ENCODE measurements around the gene ST6GALNAC1. TPM values are rescaled to one million over a fixed set of nuclear protein-coding genes. Genes with fewer than 3 reads are reported as not detected.

The ST6GALNAC1 gene, protein sequence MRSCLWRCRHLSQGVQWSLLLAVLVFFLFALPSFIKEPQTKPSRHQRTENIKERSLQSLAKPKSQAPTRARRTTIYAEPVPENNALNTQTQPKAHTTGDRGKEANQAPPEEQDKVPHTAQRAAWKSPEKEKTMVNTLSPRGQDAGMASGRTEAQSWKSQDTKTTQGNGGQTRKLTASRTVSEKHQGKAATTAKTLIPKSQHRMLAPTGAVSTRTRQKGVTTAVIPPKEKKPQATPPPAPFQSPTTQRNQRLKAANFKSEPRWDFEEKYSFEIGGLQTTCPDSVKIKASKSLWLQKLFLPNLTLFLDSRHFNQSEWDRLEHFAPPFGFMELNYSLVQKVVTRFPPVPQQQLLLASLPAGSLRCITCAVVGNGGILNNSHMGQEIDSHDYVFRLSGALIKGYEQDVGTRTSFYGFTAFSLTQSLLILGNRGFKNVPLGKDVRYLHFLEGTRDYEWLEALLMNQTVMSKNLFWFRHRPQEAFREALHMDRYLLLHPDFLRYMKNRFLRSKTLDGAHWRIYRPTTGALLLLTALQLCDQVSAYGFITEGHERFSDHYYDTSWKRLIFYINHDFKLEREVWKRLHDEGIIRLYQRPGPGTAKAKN
- total RNA-seq = 1 to 10 TPM; 1.8 to 2.5 TPM
- 7.5 TPM for polyA plus RNA-seq (2013, experiment 1 of 2)
- 17.3 TPM for polyA plus RNA-seq (2013, experiment 2 of 2)
- total RNA-seq = 0 to 33.5 (median 7.3) reads per million in 172 experiments

DNA sequence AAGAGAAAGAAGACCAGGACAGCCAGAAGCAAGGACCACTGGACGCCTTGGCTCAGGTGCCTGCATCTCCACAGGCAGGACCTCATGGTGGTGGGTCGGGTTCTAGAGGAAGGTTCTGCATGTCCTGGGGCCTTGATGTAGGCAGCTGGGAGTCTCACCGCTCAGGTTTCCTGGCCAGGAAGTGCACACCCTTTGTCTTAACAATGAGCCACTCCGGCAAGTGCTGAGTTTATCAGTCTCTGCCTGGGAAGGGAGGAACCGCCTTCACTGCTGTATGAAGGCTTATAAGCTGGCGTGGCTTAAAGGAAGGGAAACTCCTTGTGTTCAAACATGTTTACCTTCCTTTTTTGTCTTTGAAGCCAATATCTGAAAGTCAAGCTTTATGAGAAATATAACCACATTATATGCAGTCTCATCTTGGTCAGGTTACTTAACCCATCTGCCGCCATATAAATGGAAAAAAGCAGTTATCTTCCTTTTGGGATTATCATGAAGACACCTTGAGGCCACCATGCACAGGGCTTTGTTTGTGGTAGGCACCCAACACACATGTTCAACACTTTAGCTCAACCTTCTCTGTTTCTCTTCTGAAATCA lies at the start of gene ST6GALNAC1:
ST6GALNAC1 (minus strand) TSS at position 205 of the 596 bp plus-strand sequence; CDS start at position 86, 119 bp downstream.
- peaks cover 20% of the 10 kb centered on the region for H3K4me1 Mint-ChIP-seq (ENCODE audit: low read depth)

DNA sequence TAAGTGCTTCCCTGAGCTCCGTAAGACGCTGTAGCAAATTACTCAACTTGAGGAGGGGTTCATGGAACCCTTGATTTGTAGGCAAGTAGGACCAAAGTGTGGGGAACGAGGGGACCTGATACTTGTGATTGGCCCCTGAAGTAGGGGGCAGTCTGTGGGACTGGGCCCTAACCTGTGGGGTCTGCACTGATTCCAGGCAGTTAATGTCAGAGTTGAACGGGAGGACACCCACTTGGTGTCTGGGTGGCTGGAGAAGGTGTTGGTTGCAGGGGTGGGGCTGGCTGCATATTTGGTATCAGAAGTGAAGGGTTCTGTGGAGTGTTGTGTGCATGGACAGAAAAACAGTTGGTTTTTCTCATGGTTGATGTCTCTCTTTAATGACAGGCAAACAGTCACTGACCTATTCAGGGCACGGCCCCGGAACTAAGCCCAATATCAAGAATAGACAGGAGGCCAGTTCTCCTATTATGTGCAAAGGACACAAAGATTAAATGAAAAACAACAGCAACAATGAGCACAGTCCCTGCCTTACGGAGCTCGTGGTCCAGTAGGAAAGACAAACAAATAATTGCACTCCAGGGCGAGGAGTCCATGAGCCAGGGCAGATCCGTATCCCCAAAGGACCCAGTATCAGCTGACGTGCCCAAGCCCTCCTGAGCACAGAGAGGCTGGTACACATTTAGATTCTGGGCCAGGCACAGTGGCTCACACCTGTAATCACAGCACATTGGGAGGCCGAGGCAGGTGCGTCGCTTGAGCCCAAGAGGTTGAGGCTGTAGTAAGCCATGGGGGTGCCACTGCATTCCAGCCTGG lies 48.0 kb upstream of the ST6GALNAC1 start:
- no peak overlapping the region for H3K4me3 ChIP-seq (ENCODE audit: low read length)
- H3K27ac ChIP-seq (ENCODE audit: low read depth in 1 of 2, low read length in 2 of 2) = no peak overlapping the region
- no peak for ATAC-seq (ENCODE audit: poor library complexity)
- H3K27me3 Mint-ChIP-seq = no peaks in the 10 kb centered on the region
- no peaks in the 10 kb centered on the region for H3K4me1 ChIP-seq (ENCODE audit: insufficient read depth, low read length)
- H3K9me3 Mint-ChIP-seq = no peaks in the 10 kb centered on the region
- DNase-seq = no peak
- no peaks in the 10 kb centered on the region for H3K27me3 ChIP-seq (ENCODE audit: control insufficient read depth in 1 of 2, insufficient read depth in 2 of 2, low read length in 2 of 2)
- TF ChIP-seq CTCF (IDR thresholded peaks at IDR 0.05) = no peak
- no peaks in the 10 kb centered on the region for H3K36me3 Mint-ChIP-seq (ENCODE audit: low read depth)
- H3K27ac Mint-ChIP-seq = no peak overlapping the region
- intact Hi-C loops (cut with DNase I, micrococcal nuclease) = no loop called here
- H3K4me3 Mint-ChIP-seq = no peak overlapping the region
- no peaks in the 10 kb centered on the region for H3K36me3 ChIP-seq (ENCODE audit: insufficient read depth, low read length)
- CTCF ChIA-PET = interaction anchor here (0.9 kb wide), 1 partner anchor 10 kb away, joined by 3 read pairs; no protein-coding TSS in a partner anchor
- no peaks in the 10 kb centered on the region for H3K9me3 ChIP-seq (ENCODE audit: control insufficient read depth in 1 of 2, insufficient read depth in 1 of 2, low read length in 2 of 2)
- no peaks in the 10 kb centered on the region for H3K4me1 Mint-ChIP-seq (ENCODE audit: low read depth)
- POLR2A ChIA-PET = interaction anchor here (1.0 kb wide), 1 partner anchor 20 kb away, joined by 4 read pairs; no protein-coding TSS in a partner anchor

More for the DNA sequence above, at the start of gene ST6GALNAC1:
- H3K27me3 ChIP-seq (ENCODE audit: control insufficient read depth in 1 of 2, insufficient read depth in 2 of 2, low read length in 2 of 2) = no peaks in the 10 kb centered on the region
- Mint-ChIP-seq H3K27ac (peak within 1 kb of the TSS; percentile 33), H3K4me3 (peak within 1 kb of the TSS; percentile 65), H3K27me3 (no peaks in the 10 kb centered on the region), H3K9me3 (peaks cover 3% of the 10 kb centered on the region), H3K36me3 (ENCODE audit: low read depth) (no peaks in the 10 kb centered on the region)
- ChIA-PET POLR2A (interaction anchor here (0.6 to 1.3 kb wide), 3 partner anchors 28 to 69 kb away, joined by 3 to 4 read pairs (median 3); no protein-coding TSS in a partner anchor), CTCF (interaction anchor here (1.1 kb wide), 1 partner anchor 37 kb away, joined by 7 read pairs; no protein-coding TSS in a partner anchor)
- H3K9me3 ChIP-seq (ENCODE audit: control insufficient read depth in 1 of 2, insufficient read depth in 1 of 2, low read length in 2 of 2) = peaks cover 0 to 3% of the 10 kb centered on the region in 2 experiments
- peak within 1 kb of the TSS in 1 of 2 donors; percentile 18 for H3K27ac ChIP-seq (ENCODE audit: low read depth in 1 of 2, low read length in 2 of 2)
- intact Hi-C loops (cut with DNase I, micrococcal nuclease) = no loop called here
- DNase-seq = peak in 13 of 14 experiments; percentile 14 to 73 (median 47)
- ATAC-seq (ENCODE audit: poor library complexity) = peak; percentile 95
- no peak for TF ChIP-seq CTCF (IDR thresholded peaks at IDR 0.05)
- peaks cover 39% of the 10 kb centered on the region for H3K4me1 ChIP-seq (ENCODE audit: insufficient read depth, low read length)
- no peaks in the 10 kb centered on the region for H3K36me3 ChIP-seq (ENCODE audit: insufficient read depth, low read length)
- peak within 1 kb of the TSS; percentile 43 for H3K4me3 ChIP-seq (ENCODE audit: low read length)

Measured in CD4-positive, alpha-beta T cell (primary cell).